Measurements from ENCODE around the gene TCTN1.

The TCTN1 gene

DNA sequence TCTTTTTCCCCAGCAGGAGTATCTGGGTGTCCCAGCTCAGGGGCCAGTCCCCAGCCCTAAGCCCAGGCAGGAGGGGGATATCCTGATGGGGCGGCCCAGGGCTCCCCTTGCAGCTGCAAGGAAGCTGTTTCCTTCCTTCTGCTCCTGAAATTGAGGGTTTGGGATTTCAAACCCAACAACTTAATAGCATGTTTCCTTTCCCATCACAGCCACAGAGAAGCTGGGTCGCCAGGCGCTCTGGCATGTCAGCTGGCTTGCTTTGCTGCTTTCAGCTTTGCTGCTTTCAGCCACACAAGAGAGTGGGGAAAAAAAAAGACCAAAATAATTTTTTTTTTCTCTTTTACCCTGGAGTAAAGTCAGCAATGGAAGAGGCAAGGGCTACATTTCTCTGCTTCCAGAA lies 44.9 kb downstream of the TCTN1 start:
- H3K4me3 Mint-ChIP-seq, result no peak overlapping the region
- H3K36me3 Mint-ChIP-seq (ENCODE audit: low read depth), result peaks cover 21% of the 10 kb centered on the region
- peak overlapping the region; percentile 57 for H3K27ac Mint-ChIP-seq
- peaks cover 23% of the 10 kb centered on the region for H3K4me1 Mint-ChIP-seq
- no peaks in the 10 kb centered on the region for H3K9me3 Mint-ChIP-seq
- no peak for DNase-seq
- H3K27me3 Mint-ChIP-seq (ENCODE audit: low read depth, poor library complexity), result no peaks in the 10 kb centered on the region
- TF ChIP-seq, protein P1, sequence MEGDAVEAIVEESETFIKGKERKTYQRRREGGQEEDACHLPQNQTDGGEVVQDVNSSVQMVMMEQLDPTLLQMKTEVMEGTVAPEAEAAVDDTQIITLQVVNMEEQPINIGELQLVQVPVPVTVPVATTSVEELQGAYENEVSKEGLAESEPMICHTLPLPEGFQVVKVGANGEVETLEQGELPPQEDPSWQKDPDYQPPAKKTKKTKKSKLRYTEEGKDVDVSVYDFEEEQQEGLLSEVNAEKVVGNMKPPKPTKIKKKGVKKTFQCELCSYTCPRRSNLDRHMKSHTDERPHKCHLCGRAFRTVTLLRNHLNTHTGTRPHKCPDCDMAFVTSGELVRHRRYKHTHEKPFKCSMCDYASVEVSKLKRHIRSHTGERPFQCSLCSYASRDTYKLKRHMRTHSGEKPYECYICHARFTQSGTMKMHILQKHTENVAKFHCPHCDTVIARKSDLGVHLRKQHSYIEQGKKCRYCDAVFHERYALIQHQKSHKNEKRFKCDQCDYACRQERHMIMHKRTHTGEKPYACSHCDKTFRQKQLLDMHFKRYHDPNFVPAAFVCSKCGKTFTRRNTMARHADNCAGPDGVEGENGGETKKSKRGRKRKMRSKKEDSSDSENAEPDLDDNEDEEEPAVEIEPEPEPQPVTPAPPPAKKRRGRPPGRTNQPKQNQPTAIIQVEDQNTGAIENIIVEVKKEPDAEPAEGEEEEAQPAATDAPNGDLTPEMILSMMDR (IDR thresholded peaks at IDR 0.05), result no peak

DNA sequence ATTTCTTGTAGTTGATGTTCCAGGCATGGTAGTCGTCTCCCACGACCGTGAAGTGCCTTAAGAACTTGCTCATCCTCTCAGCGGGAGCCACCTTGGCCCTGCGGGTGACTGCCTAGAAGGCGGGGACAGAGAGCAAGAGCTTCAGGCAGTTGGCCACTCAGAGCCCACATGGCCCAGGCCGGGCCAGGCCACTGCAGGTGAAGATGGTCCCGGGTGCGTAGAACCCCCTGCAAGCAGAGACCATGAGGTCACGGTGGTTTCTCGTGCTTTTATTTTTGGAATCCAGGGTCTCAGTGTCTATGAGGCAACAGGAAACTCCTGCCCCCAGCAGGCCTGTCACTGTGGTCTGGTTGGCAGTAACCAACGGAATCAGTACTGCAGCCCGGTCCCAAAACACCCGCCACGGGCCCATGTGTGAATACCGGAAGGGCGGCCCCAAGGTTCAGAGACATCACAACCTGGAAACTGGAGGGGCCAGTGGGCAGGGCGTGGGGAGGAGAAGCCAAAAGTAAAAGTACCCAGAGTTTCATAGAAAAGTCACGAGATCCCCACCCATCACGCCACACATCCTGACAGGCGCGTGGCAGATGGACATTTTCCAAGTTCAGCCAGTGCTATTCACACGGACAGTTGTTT lies 47.5 kb downstream of the TCTN1 start:
- DNase-seq, result no peak
- H3K4me3 Mint-ChIP-seq, result no peak overlapping the region
- H3K4me1 Mint-ChIP-seq, result peaks cover 23% of the 10 kb centered on the region
- H3K27me3 Mint-ChIP-seq (ENCODE audit: low read depth, poor library complexity), result no peaks in the 10 kb centered on the region
- TF ChIP-seq, protein P1 (IDR thresholded peaks at IDR 0.05), result no peak
- H3K36me3 Mint-ChIP-seq (ENCODE audit: low read depth), result peaks cover 34% of the 10 kb centered on the region
- H3K9me3 Mint-ChIP-seq, result peaks cover 25% of the 10 kb centered on the region
- no peak overlapping the region for H3K27ac Mint-ChIP-seq

DNA sequence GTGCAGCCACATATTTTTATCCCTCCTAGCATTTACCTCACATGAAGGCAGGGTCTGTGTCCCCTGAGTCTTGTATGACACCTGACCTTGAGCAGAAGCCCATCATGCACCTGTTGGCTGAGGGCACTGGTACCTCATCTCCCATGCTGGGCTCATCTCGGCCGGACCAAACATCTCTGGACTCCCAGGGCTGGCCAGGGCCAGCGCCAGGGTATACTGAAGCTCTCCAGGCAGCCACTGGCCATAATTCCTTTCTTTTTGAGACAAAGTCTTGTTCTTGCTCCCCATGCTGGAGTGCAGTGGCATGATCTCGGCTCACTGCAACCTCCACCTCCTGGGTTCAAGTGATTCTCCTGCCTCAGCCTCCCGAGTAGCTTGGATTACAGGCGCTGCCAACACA lies 53.0 kb downstream of the TCTN1 start:
- H3K4me3 Mint-ChIP-seq, result peak overlapping the region; percentile 35
- no peak for DNase-seq
- H3K27me3 Mint-ChIP-seq (ENCODE audit: low read depth, poor library complexity), result peaks cover 7% of the 10 kb centered on the region
- H3K27ac Mint-ChIP-seq, result no peak overlapping the region
- peaks cover 39% of the 10 kb centered on the region for H3K36me3 Mint-ChIP-seq (ENCODE audit: low read depth)
- peaks cover 37% of the 10 kb centered on the region for H3K9me3 Mint-ChIP-seq
- TF ChIP-seq, protein P1 (IDR thresholded peaks at IDR 0.05), result no peak
- H3K4me1 Mint-ChIP-seq, result peaks cover 24% of the 10 kb centered on the region

DNA sequence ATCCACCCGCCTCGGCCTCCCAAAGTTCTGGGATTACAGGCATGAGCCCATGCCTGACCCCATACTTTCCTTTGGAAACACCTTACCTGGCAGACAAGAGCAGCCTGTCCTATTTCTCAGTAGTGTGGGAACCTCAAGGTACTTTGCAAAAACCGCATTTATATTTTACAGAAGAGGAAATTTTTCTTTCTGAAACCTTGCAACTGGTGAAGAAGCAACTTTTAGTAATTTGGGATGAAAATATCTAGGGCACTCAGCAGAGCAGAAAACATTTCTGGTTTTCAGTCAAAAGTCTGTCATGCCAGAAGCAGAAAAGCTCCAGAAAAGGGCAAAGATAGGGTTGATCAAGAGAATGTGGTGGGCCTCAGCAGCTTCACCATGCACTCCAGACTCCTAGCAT lies 53.7 kb downstream of the TCTN1 start:
- Mint-ChIP-seq H3K4me3 (no peak overlapping the region), H3K36me3 (ENCODE audit: low read depth) (peaks cover 40% of the 10 kb centered on the region), H3K27ac (no peak overlapping the region), H3K27me3 (ENCODE audit: low read depth, poor library complexity) (peaks cover 7% of the 10 kb centered on the region), H3K4me1 (peaks cover 24% of the 10 kb centered on the region), H3K9me3 (peaks cover 37% of the 10 kb centered on the region)
- TF ChIP-seq, protein P1 (IDR thresholded peaks at IDR 0.05), result no peak
- DNase-seq, result no peak

DNA sequence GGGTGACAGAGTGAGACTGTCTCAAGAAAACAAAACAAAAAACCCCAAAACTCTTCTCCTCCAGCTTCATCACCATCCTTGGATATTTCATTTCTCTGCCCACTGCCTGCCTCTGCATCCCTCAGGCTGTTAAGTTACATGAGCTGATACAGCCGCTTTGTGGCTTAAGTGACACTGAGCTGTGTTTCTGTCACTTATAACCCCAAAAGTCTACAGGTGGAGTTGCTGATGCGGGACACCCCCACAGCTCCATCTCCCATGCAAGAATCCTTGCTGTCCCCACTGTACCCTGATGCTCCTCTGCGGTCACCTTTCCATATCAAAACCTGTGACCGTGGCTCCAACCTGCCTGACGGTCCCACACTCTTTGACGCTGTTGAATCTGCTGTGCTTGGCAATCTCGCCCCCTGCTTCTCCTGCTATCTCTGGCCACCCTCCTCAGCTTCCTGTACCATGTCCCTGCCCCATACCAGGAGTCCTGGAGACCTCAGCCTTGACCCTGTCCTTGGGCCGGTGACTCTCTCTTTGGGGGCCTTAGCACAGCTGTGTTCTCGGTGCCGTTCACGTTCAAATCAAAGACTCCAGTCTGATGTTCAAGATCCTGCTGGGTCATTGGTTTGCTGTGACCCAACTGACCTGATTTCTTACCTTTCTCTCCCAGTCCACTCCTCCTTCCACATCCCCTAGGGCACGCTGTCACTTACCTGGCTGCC lies 54.7 kb downstream of the TCTN1 start:
- Mint-ChIP-seq H3K4me1 (peaks cover 24% of the 10 kb centered on the region), H3K36me3 (ENCODE audit: low read depth) (peaks cover 41% of the 10 kb centered on the region), H3K4me3 (no peak overlapping the region), H3K27me3 (ENCODE audit: low read depth, poor library complexity) (peaks cover 11% of the 10 kb centered on the region), H3K9me3 (peaks cover 37% of the 10 kb centered on the region), H3K27ac (no peak overlapping the region)
- TF ChIP-seq, protein P1 (IDR thresholded peaks at IDR 0.05), result no peak
- no peak for DNase-seq

DNA sequence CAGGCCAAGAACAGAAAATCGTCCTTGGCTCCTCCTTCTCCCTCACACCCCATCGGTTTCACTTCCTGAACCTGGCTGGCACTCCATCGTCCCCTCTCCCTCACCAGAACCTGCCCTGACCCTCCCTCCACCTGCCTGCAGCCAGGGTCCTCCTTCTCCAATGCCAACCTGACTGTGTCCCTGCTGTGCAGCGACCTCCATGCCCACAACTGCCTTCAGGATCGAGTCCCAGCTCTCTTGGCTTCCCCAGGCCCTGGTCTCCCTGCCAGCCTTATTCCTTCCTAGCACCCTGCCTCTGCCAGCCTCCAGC lies 55.2 kb downstream of the TCTN1 start:
- no peak overlapping the region for H3K4me3 Mint-ChIP-seq
- no peak for DNase-seq
- H3K27me3 Mint-ChIP-seq (ENCODE audit: low read depth, poor library complexity), result peaks cover 11% of the 10 kb centered on the region
- peak overlapping the region; percentile 80 for H3K27ac Mint-ChIP-seq
- TF ChIP-seq, protein P1 (IDR thresholded peaks at IDR 0.05), result no peak
- peaks cover 36% of the 10 kb centered on the region for H3K9me3 Mint-ChIP-seq
- H3K36me3 Mint-ChIP-seq (ENCODE audit: low read depth), result peaks cover 39% of the 10 kb centered on the region
- H3K4me1 Mint-ChIP-seq, result peaks cover 24% of the 10 kb centered on the region
